ENCODE measurements around the gene FGF21. TPM values are rescaled to one million over a fixed set of nuclear protein-coding genes. Genes with fewer than 3 reads are reported as not detected.

Gene FGF21
- total RNA-seq, 2 experiments from 2014 or later = not detected

- Mint-ChIP-seq H3K4me1 (ENCODE audit: low read depth) (peaks cover 22% of the 10 kb centered on the region), H3K27ac (no peak overlapping the region)
- intact Hi-C loops (cut with micrococcal nuclease) = no loop called here
Measured at GRCh38 chr19:48722196-48722708, 33.1 kb upstream of the FGF21 start.

GRCh38 chr19:48724796-48725753, 30.2 kb upstream of the FGF21 start:
- Mint-ChIP-seq H3K4me3 (no peak overlapping the region), H3K27me3 (no peaks in the 10 kb centered on the region), H3K27ac (peak overlapping the region; percentile 96), H3K36me3 (ENCODE audit: low read depth) (peaks cover 15% of the 10 kb centered on the region), H3K4me1 (ENCODE audit: low read depth) (peaks cover 22% of the 10 kb centered on the region), H3K9me3 (peaks cover 17% of the 10 kb centered on the region)
- ATAC-seq = peak; percentile 61
- TF ChIP-seq CTCF (IDR thresholded peaks at IDR 0.05) = no peak
- peak; percentile 50 for DNase-seq
- ChIA-PET POLR2A (interaction anchor here (0.6 to 1.5 kb wide), 6 partner anchors 9 to 101 kb away, joined by 3 to 5 read pairs (median 3); partner anchors contain the start of genes BCAT2 and RASIP1), CTCF (interaction anchor here (0.7 to 3.0 kb wide), 8 partner anchors 8 to 117 kb away, joined by 3 to 19 read pairs (median 4); partner anchors contain the start of gene CA11)
- intact Hi-C loops (cut with micrococcal nuclease) = no loop called here

More at GRCh38 chr19:48722196-48722708, 33.1 kb upstream of the FGF21 start:
- no peak for TF ChIP-seq CTCF (IDR thresholded peaks at IDR 0.05)
- ChIA-PET POLR2A (no interaction called here), CTCF (no interaction called here)
- Mint-ChIP-seq H3K9me3 (peaks cover 17% of the 10 kb centered on the region), H3K27me3 (no peaks in the 10 kb centered on the region), H3K4me3 (no peak overlapping the region), H3K36me3 (ENCODE audit: low read depth) (peaks cover 15% of the 10 kb centered on the region)
- DNase-seq (no peak), ATAC-seq (no peak)

- TF ChIP-seq CTCF (IDR thresholded peaks at IDR 0.05) = no peak
- ATAC-seq (peak; percentile 48), DNase-seq (peak; percentile 52)
- POLR2A ChIA-PET = interaction anchor here (0.5 to 1.1 kb wide), 2 partner anchors 13 to 281 kb away, joined by 3 to 5 read pairs; partner anchors contain the start of genes GRWD1 and RASIP1
- Mint-ChIP-seq H3K4me1 (ENCODE audit: low read depth) (peaks cover 20% of the 10 kb centered on the region), H3K27me3 (no peaks in the 10 kb centered on the region), H3K36me3 (ENCODE audit: low read depth) (peaks cover 15% of the 10 kb centered on the region), H3K27ac (peak overlapping the region; percentile 86), H3K9me3 (peaks cover 17% of the 10 kb centered on the region), H3K4me3 (no peak overlapping the region)
- CTCF ChIA-PET = interaction anchor here (1.0 to 3.0 kb wide), 2 partner anchors 12 to 71 kb away, joined by 3 to 19 read pairs; no protein-coding TSS in a partner anchor
- intact Hi-C loops (cut with micrococcal nuclease) = no loop called here
Measured at GRCh38 chr19:48726556-48726955, 28.8 kb upstream of the FGF21 start.

- peaks cover 19% of the 10 kb centered on the region for H3K4me1 Mint-ChIP-seq (ENCODE audit: low read depth)
- CTCF ChIA-PET = no interaction called here
- POLR2A ChIA-PET = interaction anchor here (1.3 kb wide), 1 partner anchor 8 kb away, joined by 4 read pairs; no protein-coding TSS in a partner anchor
Measured at GRCh38 chr19:48728911-48729664, 26.2 kb upstream of the FGF21 start.

More at GRCh38 chr19:48728911-48729664, 26.2 kb upstream of the FGF21 start:
- Mint-ChIP-seq H3K9me3 (peaks cover 17% of the 10 kb centered on the region), H3K36me3 (ENCODE audit: low read depth) (peaks cover 15% of the 10 kb centered on the region), H3K27ac (no peak overlapping the region), H3K27me3 (no peaks in the 10 kb centered on the region), H3K4me3 (no peak overlapping the region)
- no peak for ATAC-seq
- TF ChIP-seq CTCF (IDR thresholded peaks at IDR 0.05) = no peak
- intact Hi-C loops (cut with micrococcal nuclease) = no loop called here
- DNase-seq = no peak

All from activated CD8-positive, alpha-beta T cell treated with anti-CD3 and anti-CD28 coated beads for 36 hours (primary cell).